Stimulated activated CD4-positive, alpha-beta T cell treated with anti-CD3 and anti-CD28 coated beads, Interleukin-1b, Interleukin-23, amount 100 ng/mL, for 1 hour (primary cell): ENCODE results near the gene MTFMT.
A peak's percentile ranks its signal among the peaks of the same experiment; 100 is the strongest.
"Not testable (repeated sequence)": the region's sequence is repeated elsewhere in the genome, so short reads cannot be mapped to it uniquely, and the experiment has no call there.

Experiments used
- DNase-seq, 2 donors: peaks; one replicate each; pipeline ENCODE4 v3.0.0-alpha.2; 2020; ENCODE audit warnings: low read depth in 2 of 2

Gene MTFMT

DNA sequence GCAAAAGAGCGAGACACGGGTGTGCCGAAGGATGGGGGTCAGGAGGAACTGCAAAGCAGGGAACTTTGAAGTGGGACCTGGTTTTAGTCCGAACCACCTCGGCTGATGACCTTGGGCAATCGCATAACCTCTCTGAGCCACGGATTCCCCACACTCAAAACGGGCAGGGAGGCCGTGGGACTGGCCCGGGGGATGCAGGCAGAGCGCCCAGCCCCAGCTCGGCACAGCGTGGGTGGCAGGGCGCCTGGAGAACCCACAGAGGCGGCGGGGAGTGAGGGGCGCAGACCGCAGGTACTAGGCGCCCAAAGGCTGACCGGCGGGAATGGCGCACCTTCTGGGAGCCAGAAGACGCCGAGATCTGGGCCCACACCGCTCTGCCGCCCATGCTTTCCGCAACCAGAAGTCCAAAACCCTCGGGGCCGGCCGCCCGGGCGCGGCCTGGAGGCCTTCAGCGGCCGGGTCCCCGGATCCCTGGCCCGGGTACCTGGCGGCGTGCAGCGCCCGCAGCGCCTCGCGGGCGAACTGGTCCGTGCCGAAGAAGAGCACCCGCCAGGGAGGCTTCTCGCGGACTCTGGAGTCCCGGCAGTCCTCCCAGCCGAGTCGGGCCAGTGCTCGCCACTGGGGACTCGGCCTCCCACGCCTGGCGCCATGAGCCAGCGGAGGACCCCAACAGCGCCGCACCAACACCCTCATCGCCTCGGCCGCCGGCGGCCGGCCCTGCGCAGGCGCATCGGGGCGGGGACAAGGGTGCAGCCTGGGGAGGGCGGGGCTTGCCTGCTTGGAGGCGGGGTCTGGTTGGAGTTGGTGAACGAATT lies at the start of gene MTFMT:
Gene MTFMT (minus strand): TSS at position 719 of the 815 bp plus-strand sequence. CDS start 26 bp downstream, at position 693.
- DNase-seq: peak; percentile 85 to 97

DNA sequence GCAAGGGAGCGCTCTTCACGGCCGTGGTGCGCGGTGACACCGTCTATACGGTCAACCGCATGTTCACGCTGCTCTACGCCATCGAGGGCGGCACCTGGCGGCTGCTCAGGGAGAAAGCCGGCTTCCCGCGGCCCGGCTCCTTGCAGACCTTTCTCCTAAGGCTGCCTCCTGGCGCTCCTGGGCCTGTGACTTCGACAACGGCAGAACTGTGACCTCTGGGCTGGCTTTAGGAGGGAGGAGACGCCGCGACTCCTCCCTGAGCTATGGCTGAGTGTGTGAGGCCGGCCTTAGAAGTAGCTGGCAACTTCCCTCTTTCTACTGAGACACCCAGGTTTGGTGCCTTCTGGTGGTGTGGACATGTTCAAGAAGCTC lies 48.5 kb upstream of the MTFMT start:
- DNase-seq: peak in 1 of 2 donors; percentile 29

DNA sequence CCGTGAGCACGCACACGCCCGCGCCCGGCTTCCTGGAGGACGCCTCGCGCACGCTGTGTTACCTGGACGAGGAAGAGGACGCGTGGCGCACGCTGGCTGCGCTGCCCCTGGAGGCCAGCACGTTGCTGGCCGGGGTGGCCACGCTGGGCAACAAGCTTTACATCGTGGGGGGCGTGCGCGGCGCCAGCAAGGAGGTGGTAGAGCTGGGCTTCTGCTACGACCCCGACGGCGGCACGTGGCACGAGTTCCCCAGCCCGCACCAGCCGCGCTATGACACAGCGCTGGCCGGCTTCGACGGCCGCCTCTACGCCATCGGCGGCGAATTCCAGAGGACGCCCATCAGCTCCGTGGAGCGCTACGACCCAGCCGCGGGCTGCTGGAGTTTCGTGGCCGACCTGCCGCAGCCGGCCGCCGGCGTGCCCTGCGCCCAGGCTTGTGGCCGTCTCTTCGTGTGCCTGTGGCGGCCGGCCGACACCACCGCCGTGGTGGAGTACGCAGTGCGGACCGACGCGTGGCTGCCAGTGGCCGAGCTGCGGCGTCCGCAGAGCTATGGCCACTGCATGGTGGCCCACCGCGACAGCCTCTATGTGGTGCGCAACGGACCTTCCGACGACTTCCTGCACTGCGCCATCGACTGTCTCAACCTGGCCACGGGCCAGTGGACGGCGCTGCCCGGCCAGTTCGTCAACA lies 48.0 kb upstream of the MTFMT start:
- no peak for DNase-seq

DNA sequence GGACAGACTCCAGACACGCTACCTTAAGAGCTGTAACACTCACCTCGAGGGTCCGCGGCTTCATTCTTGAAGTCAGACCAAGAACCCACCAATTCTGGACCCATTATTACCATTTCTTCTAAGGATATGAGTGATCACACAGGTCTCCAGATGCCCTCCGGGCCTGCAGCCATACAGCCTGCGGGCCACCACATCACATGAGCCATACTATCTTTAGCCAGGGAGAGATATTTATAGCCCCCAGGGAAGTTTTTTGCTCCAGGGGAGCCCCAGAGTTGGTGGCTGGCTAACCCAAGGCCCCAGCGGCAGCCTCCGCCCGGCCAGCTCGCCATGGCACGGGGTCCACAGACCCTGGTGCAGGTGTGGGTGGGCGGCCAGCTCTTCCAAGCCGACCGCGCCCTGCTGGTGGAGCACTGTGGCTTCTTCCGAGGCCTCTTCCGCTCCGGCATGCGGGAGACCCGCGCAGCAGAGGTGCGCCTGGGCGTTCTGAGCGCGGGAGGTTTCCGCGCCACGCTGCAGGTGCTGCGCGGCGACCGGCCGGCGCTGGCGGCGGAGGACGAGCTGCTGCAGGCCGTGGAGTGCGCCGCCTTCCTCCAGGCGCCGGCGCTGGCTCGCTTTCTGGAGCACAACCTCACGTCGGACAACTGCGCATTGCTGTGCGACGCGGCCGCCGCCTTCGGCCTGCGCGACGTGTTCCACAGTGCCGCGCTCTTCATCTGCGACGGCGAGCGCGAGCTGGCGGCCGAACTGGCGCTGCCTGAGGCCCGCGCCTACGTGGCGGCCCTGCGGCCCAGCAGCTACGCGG lies 47.2 kb upstream of the MTFMT start, which contains the start of gene KBTBD13:
Gene KBTBD13 (plus strand): TSS at position 261 of the 805 bp plus-strand sequence. CDS start 70 bp downstream, at position 331.
- no peak for DNase-seq

DNA sequence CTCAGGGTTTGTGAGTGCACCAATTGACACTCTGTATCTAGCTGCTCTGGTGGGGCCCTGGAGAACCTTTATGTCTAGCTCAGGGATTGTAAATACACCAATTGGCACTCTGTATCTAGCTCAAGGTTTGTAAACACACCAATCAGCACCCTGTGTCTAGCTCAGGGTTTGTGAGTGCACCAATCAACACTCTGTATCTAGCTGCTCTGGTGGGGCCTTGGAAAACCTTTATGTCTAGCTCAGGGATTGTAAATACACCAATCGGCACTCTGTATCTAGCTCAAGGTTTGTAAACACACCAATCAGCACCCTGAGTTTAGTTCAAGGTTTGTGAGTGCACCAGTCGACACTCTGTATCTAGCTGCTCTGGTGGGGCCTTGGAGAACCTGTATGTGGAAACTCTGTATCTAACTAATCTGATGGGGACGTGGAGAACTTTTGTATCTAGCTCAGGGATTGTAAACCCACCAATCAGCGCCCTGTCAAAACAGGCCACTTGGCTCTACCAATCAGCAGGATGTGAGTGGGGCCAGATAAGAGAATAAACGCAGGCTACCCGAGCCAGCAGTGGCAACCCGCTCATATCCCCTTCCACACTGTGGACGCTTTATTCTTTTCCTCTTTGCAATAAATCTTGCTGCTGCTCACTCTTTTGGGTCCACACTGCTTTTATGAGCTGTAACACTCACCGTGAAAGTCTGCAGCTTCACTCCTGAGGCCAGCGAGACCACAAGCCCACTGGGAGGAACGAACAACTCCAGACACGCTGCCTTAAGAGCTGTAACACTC lies 46.4 kb upstream of the MTFMT start:
- not testable (repeated sequence) for DNase-seq

DNA sequence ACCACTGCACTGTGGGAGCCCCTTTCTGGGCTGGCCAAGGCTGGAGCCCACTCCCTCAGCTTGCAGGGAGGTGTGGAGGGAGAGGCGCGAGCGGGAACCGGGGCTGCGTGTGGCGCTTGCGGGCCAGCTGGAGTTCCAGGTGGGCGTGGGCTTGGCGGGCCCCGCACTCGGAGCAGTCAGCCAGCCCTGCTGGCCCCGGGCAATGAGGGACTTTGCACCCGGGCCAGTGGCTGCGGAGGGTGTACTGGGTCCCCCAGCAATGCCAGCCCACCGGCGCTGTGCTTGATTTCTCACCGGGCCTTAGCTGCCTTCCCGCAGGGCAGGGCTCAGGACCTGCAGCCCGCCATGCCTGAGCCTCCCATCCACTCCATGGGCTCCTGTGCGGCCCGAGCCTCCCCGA lies 45.5 kb upstream of the MTFMT start:
- not testable (repeated sequence) for DNase-seq

DNA sequence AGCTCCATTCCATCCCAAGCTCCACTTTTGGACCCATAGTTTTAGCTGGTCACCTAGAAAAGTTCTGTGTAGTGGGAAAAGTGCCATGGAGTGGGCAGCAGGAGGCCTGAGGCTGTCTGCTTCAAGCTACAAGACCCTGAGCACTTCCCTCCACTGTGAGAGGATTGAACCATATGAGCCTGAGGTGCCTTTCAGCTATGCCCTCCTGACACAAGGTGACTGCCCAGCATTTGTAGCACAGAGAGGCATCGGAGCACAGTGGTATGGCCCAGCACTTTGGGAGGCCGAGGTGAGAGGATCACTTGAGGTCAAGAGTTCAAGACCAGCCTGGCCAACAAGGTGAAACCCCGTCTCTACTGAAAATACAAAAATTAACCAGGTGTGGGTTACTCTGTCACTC lies 43.2 kb upstream of the MTFMT start:
- DNase-seq: no peak

DNA sequence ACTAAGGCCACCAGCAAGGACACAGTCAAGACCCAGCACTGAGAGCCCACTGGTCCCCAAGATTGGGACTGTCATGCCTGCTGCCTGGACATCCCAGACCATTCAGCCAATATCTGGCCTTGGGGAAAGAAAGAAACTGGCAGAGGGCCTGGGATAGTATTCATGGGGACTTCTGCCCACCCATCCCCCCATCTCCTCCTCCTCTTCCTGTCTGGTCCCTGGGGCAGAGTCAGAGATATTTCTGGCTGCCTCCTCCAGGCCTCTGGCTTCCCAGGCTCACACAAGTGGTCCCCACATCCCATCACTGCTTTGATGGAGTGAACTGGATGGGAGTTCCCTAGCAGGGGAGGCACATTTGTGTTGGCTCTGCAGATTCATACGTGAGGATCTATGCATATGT lies 42.6 kb upstream of the MTFMT start:
- no peak for DNase-seq

DNA sequence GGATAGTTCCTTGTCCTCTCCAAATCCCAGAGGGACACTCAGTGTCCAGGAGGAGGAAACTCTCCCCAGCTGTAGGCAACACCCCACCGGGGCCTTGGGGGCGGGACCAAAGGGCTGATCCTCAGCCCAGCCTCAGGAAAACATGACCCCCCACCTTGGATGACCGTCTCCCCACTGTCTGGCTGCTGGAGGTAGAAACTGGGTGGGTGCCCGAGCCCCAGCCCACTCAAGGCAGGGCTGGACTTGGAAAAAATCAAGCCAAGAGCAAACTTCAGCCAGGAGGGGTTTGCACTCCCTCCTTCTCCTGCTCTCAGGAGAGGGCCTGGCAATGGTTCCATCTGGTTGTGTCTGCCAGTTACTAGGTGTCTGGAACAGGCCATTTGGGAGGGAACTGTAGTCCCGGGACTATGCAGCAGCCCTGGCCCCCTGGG lies 42.0 kb upstream of the MTFMT start:
- DNase-seq: no peak

DNA sequence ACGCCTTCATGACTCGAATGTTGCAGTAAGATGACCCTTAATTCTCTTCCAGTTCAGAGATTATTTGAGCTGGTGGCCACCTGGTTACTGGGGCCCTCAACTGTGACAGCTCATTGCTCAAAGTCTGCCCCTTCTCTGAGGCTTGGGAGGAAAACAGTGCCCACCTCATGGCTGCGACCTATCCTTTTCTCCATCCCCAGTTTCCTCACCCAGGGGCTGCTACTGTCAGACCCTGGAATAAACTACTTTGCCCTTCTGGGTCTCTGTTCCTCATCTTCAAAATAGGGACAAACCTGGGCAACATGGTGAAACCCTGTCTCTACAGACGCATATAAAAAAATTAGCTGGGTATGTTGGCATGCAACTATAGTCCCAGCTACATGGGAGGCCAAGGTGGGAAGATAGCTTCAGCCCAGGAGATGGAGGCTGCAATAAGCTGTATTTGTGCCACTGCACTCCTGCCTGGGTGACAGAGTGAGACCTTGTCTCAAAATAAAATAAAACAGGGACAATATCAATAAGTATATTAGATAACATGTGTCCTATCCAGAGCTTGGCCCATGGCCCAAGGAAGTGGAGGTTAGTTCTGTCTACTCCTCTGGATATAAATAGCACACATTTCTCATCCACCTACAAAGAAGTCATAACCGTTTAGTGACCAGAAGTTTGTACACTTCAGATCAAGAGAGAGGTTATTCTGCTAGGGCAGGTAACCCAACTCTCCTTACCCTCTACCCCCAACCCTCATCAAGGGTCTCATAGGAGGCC lies 40.5 kb upstream of the MTFMT start:
- no peak for DNase-seq

DNA sequence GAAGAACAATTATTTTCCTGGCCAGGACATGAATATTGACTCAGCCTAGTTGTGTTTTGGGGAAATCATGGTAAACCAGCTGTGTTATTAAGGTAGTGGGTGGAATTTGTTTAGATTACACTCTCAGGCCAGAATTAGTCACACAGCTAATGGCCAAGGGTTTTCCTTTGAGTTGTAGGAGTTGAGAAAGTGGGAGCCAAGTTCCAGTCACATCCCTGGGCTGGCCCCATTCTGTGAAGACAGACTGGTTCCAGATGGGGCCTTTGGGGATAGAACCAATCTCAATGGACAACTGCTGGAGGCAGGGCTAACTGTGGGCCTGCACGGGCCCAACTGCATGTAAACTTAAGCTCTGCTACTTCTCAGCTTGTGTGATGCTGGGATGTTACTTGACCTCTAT lies 39.7 kb upstream of the MTFMT start:
- DNase-seq: no peak

DNA sequence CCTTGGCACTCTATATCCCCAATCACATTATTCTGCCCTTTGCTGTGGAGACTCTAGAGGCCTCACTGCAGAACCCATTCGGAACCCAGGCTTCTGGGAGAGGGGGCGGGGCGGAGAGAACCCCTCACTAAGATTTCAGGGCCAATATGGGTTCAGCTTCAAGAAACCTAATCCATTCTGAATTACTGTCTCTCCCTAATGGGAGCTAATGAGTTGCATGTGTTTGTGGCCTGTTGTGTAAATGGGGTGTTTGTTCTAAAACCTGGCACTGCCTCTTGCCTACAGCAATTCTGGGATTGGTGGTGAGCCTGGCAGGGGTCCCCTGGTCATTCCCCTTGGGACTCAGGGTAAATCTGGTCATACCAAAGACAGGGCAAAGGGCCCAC lies 39.0 kb upstream of the MTFMT start:
- DNase-seq: no peak

DNA sequence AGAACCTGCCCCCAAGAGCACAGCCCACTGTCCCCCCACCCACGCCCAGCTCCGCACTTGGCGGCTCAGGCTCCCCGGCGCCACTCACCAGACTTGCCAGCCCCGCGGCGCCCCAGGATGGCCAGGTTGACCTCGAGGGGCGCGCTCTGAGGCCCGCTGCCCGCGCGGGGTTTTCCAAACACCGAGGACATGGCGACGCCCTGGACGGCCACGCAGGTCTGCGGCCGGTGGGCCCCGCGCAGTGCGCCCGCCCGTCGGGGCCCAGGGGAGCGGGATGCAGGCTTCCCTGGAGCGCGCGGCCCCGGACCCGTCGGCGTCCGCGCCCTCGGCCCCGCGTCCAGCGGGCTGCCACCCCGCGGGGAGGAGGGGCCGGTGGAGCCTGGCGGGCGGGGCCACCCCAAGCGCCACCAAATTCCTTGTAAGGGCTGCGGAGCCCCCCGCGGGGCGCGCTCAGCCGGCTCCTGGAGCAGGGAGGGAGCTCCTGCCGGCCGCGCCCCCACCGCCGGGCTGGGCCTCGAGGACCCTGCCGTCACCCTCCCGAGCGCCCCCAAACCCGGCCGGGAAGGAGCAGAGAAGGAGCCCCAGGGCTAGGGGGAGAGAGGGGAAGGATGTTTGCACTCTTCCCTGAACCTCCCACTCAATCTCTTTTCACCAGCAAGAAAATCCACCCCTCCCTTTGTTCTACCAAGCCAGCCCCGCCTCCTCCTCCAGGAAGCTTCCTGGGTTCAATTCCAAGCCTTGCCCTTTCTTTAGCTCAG lies 38.4 kb upstream of the MTFMT start, which contains the start of gene RASL12:
Gene RASL12 (minus strand): TSS at position 347 of the 758 bp plus-strand sequence. CDS start 156 bp downstream, at position 191.
- no peak for DNase-seq

DNA sequence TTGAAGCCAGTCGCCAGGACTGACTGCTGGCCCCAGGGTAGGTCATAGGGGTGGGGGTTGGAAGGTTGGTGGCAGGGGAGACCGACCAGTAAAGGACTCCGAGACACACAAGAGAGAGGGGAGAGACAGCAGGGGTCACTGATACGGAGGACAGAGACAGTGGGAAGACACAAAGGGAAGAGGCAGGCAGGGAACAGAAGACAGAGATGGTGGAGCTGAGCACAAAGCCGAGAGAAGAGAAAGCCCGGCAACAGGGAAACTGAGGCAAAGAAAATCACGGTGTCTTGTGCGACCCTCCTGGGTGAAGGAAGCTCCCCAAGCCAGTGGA lies 37.8 kb upstream of the MTFMT start:
- DNase-seq: no peak

DNA sequence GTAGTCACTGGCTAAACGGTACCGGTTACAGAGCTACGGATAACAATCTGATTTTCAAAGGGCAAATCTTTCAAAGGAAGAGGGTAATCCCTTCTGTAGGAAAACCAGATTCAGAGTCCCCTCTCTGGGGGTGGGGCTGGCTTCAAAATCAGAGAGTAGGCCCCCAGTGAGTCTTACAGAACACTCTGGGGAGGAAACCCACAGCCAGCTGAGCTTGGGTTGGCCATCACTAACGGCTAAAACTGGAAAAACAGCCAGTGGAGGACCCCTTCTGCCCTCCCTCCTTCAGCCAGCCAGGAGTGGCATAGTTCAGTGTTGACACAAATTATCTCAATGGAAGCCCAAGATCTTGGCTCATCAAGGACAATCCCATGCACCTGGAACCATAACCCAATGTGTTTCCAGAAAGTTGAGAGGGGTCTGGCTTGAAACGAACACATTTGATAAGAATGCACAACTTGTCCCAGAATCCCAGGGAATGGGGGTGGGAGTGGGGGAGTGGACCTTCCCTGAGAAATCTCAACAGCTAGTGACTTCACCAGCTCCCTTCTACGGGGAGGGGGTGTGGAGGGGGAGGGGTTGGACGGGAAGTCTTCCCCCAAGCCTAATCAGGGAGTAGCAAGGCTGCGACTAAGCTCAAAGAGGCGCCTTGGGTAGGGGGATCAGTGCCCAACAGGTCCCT lies 37.3 kb upstream of the MTFMT start:
- no peak for DNase-seq

DNA sequence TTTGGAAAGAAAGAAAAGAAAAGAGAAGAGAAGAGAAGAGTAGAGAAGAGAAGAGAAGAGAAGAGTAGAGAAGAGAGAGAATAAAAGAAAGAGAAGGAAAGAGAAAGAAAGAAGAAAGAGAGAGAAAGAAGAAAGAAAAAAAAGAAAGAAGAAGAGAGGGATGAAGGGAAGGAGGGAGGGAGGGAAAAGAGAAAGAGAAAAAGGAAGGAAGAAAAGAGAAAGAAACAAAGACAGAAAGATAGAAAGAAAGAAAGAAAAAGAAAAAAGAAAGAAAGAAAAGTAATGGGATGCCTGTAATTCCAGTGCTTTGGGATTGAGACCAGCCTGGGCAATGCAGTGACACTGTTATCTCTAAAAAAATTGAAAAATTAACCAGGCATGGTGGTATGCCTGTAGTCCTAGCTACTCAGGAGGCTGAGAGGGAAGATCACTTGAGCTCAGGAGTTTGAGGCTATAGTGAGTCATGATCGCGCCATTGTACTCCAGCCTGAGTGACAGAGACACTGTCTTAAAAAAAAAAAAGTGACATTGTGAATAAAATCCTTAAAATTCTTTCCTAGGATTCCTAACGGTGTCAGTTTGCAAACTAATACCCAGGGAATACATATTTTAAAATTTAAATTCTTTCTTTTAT lies 36.7 kb upstream of the MTFMT start:
- DNase-seq: no peak

DNA sequence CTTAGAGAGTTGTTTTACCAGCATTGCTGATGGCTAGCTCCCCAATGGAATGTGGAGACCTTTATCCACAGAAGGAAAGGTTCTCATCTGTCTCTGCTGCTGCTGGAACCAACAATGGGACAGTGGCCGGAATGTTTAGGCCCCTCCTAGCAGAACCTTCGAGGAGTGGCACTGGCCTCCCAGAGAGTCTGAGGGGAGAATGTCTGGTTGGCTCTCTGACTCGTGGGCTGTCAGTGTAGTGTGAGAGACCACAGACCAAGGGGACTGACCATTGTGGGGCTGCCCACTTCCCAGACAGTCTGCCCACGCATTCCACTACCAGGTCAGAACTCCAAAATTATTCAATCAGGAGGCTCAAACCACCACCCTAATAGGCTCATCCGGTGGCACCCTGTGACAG lies 33.3 kb upstream of the MTFMT start:
- DNase-seq: no peak

DNA sequence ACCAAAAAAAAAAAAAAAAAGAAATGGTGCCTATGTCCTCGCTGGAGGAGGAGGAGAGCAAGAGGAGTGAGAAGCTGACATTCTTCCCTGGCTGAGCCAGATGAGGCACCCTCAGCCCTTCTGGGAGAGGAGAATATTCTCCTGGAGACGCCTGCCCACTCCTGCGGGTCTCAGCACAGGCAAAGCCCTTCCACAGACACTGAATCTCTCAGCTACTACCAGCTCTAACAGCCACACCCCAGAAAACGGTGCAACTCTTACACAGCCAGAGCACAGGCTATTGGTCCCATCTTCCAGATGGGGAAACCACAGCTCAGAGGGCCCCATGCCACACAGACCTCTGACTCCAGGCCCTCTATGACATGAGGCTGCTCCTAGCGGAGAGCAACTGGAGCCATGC lies 32.6 kb upstream of the MTFMT start:
- DNase-seq: no peak
